Smooth muscle cell (in vitro differentiated cells): Measurements from ENCODE around the gene XYLT1. TPM values are rescaled to one million over a fixed set of nuclear protein-coding genes. Genes with fewer than 3 reads are reported as not detected.
A peak's percentile ranks its signal among the peaks of the same experiment; 100 is the strongest.

Source experiments
- DNase-seq: peaks from one replicate; lab custom pipeline; 2025; ENCODE audit not compliant: unreplicated experiment; lab: John Stamatoyannopoulos, UW
- H2AFZ ChIP-seq: fragments of 200-600 bp; sonication (generic); 2 replicates; pipeline ENCODE4 v1.6.0; 2016; ENCODE audit warnings: antibody characterized with exemption, low read depth, mild to moderate bottlenecking
- H3F3A ChIP-seq: fragments of 200-600 bp; sonication (generic); 2 replicates; pipeline ENCODE4 v1.6.0; 2017; ENCODE audit warnings: antibody characterized with exemption, low read depth
- H3K27ac ChIP-seq: fragments of 200-600 bp; sonication (generic); 2 replicates; pipeline ENCODE4 v1.5.1; 2016; ENCODE audit warnings: low read depth, mild to moderate bottlenecking
- H3K27me3 ChIP-seq: fragments of 200-600 bp; sonication (generic); 2 replicates; pipeline ENCODE4 v1.6.1; 2016; ENCODE audit warnings: low read depth, mild to moderate bottlenecking
- H3K36me3 ChIP-seq: fragments of 200-600 bp; sonication (generic); 2 replicates; pipeline ENCODE4 v1.5.1; 2016; ENCODE audit warnings: low read depth
- H3K4me1 ChIP-seq: fragments of 200-600 bp; sonication (generic); 2 replicates; pipeline ENCODE4 v1.5.1; 2016; ENCODE audit warnings: low read depth
- H3K4me2 ChIP-seq: fragments of 200-600 bp; sonication (generic); 2 replicates; pipeline ENCODE4 v1.6.0; 2016; ENCODE audit warnings: mild to moderate bottlenecking
- H3K4me3 ChIP-seq: fragments of 200-600 bp; sonication (generic); 2 replicates; pipeline ENCODE4 v1.5.1; 2016; ENCODE audit warnings: mild to moderate bottlenecking
- H3K79me2 ChIP-seq: fragments of 200-600 bp; sonication (generic); 2 replicates; pipeline ENCODE4 v1.6.0; 2016; ENCODE audit warnings: low read depth, mild to moderate bottlenecking
- H3K9ac ChIP-seq: fragments of 200-600 bp; sonication (generic); 2 replicates; pipeline ENCODE4 v1.6.0; 2016; ENCODE audit warnings: low read depth
- H3K9me3 ChIP-seq: fragments of 200-600 bp; sonication (generic); replicated peaks from 2 replicates; pipeline ENCODE4 v1.5.1; 2016; ENCODE audit warnings: low read depth
- H4K20me1 ChIP-seq: fragments of 200-600 bp; sonication (generic); 2 replicates; pipeline ENCODE4 v1.6.0; 2016; ENCODE audit warnings: low read depth
- WGBS: methylation state at CpG from one replicate; pipeline ENCODE4 v1.1.7; 2016; ENCODE audit warnings: low lambda C conversion rate; 5-methylcytosine and 5-hydroxymethylcytosine counted together
- polyA plus RNA-seq: library from polyadenylated mRNA; unstranded; fragments of >200 nt; fragmentation: Nextera tagmentation; extraction: Ambion mirVana; gene quantifications from 2 replicates; pipeline ENCODE4 v1.2.1, GENCODE V29; 2016
- total RNA-seq: library from RNA; depleted of rRNA; stranded (reverse); fragments of >200 nt; gene quantifications from 2 replicates; pipeline ENCODE4 v1.2.3, GENCODE V29; 2014
- TF ChIP-seq, protein P1 (sequence below): fragments of 200-600 bp; sonication (generic); IDR thresholded peaks from 2 replicates; pipeline ENCODE4 v1.5.1; 2017; ENCODE audit warnings: borderline replicate concordance, mild to moderate bottlenecking, antibody characterized with exemption; ENCODE audit not compliant: insufficient read depth, poor library complexity, severe bottlenecking

Gene XYLT1
- total and polyA plus RNA-seq, 2 experiments from 2014 or later, result 9.5 to 19.9 TPM

GRCh38 chr16:17382949-17383863 is 87.6 kb downstream of the XYLT1 start:
- no peaks in the 10 kb centered on the region for H3K9me3 ChIP-seq
- no peak for DNase-seq
- no peaks in the 10 kb centered on the region for H3K79me2 ChIP-seq
- no peak overlapping the region for H3K4me3 ChIP-seq
- peaks cover 95% of the 10 kb centered on the region for H4K20me1 ChIP-seq
- WGBS, result 29% methylated on average over 14 of the region's 14 CpGs
- TF ChIP-seq, protein P1, sequence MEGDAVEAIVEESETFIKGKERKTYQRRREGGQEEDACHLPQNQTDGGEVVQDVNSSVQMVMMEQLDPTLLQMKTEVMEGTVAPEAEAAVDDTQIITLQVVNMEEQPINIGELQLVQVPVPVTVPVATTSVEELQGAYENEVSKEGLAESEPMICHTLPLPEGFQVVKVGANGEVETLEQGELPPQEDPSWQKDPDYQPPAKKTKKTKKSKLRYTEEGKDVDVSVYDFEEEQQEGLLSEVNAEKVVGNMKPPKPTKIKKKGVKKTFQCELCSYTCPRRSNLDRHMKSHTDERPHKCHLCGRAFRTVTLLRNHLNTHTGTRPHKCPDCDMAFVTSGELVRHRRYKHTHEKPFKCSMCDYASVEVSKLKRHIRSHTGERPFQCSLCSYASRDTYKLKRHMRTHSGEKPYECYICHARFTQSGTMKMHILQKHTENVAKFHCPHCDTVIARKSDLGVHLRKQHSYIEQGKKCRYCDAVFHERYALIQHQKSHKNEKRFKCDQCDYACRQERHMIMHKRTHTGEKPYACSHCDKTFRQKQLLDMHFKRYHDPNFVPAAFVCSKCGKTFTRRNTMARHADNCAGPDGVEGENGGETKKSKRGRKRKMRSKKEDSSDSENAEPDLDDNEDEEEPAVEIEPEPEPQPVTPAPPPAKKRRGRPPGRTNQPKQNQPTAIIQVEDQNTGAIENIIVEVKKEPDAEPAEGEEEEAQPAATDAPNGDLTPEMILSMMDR, result no peak
- H2AFZ ChIP-seq, result no peak overlapping the region
- H3K4me1 ChIP-seq, result peaks cover 54% of the 10 kb centered on the region
- no peaks in the 10 kb centered on the region for H3K27me3 ChIP-seq
- peak overlapping the region; percentile 46 for H3K4me2 ChIP-seq
- no peaks in the 10 kb centered on the region for H3K36me3 ChIP-seq
- H3K27ac ChIP-seq, result peak overlapping the region; percentile 3
- no peak overlapping the region for H3K9ac ChIP-seq
- peaks cover 12% of the 10 kb centered on the region for H3F3A ChIP-seq

DNA sequence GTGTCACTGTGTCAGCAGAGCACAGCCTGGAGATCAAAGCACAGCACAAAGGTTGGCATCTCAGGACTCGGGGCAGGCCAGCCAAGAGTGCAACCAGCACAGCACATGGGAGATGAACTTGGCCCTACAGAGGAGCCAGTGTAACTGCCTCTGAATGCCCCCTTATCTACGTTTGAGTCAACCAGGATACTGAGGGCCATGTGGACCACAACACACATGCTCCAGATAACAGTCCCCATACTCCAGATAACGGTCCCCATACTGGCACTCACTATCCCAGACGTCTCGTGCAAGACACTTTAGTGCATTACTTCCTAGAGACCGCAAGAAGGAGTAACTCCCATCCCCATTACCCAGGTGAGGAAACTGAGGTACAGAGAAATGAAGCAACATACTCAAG is 88.2 kb downstream of the XYLT1 start:
- H3K4me2 ChIP-seq, result no peak overlapping the region
- H2AFZ ChIP-seq, result no peak overlapping the region
- peaks cover 94% of the 10 kb centered on the region for H4K20me1 ChIP-seq
- H3K9me3 ChIP-seq, result no peaks in the 10 kb centered on the region
- H3K79me2 ChIP-seq, result no peaks in the 10 kb centered on the region
- DNase-seq, result no peak
- peak overlapping the region; percentile 3 for H3K27ac ChIP-seq
- H3K4me3 ChIP-seq, result no peak overlapping the region
- peaks cover 60% of the 10 kb centered on the region for H3K4me1 ChIP-seq
- no peak overlapping the region for H3K9ac ChIP-seq
- peaks cover 12% of the 10 kb centered on the region for H3F3A ChIP-seq
- TF ChIP-seq, protein P1, result no peak
- H3K27me3 ChIP-seq, result no peaks in the 10 kb centered on the region
- 18% methylated on average over 6 of the region's 6 CpGs for WGBS
- no peaks in the 10 kb centered on the region for H3K36me3 ChIP-seq

GRCh38 chr16:17381784-17382183 is 89.0 kb downstream of the XYLT1 start:
- 96% methylated on average over 1 of the region's 1 CpG for WGBS
- Histone ChIP-seq H3K9me3 (no peaks in the 10 kb centered on the region), H3K4me3 (no peak overlapping the region), H3K79me2 (no peaks in the 10 kb centered on the region), H3K4me2 (no peak overlapping the region), H3K27me3 (no peaks in the 10 kb centered on the region), H2AFZ (no peak overlapping the region), H3K27ac (no peak overlapping the region), H3K36me3 (no peaks in the 10 kb centered on the region), H3K9ac (no peak overlapping the region), H3K4me1 (peaks cover 58% of the 10 kb centered on the region), H4K20me1 (peaks cover 94% of the 10 kb centered on the region), H3F3A (peaks cover 12% of the 10 kb centered on the region)
- TF ChIP-seq, protein P1, result no peak
- DNase-seq, result no peak
